Adrenal gland (tissue), 12 donors: ENCODE results near the gene MYLK3. TPM values are rescaled to one million over a fixed set of nuclear protein-coding genes. Genes with fewer than 3 reads are reported as not detected.

Experiments used
- DNase-seq, 7 donors: peaks; one replicate each; pipeline ENCODE4 v3.0.0-alpha.2; 2019 to 2020
- H3K27ac ChIP-seq, 5 donors: fragments of 200-600 bp; sonication (generic) in 4 of 5; 1 replicate in 3 of 5; 2 replicates in 2 of 5; pipeline versions ENCODE4 v1.5.1 to v1.8.0; 2016 to 2020; ENCODE audit warnings: mild to moderate bottlenecking in 1 of 5
- H3K27me3 ChIP-seq: fragments of 200-600 bp; 2 replicates; pipeline ENCODE4 v1.8.0; 2021
- H3K36me3 ChIP-seq, 2 donors: fragments of 200-600 bp; replicated peaks in 1 of 2; 1 replicate in 1 of 2; 2 replicates in 1 of 2; pipeline versions ENCODE4 v1.5.1 to v1.8.0; 2018 to 2022
- H3K4me1 ChIP-seq, 2 donors: fragments of 200-600 bp; replicated peaks in 1 of 2; 1 replicate in 1 of 2; 2 replicates in 1 of 2; pipeline versions ENCODE4 v1.5.1 to v1.8.0; 2018 to 2021
- H3K4me3 ChIP-seq, 4 donors: fragments of 200-600 bp; sonication (generic) in 3 of 4; one replicate each; pipeline ENCODE4 v1.5.1; 2016 to 2018
- H3K9me3 ChIP-seq, 3 donors: fragments of 200-600 bp; sonication (generic) in 1 of 3; replicated peaks in 1 of 3; 1 replicate in 2 of 3; 2 replicates in 1 of 3; pipeline versions ENCODE4 v1.5.1 to v1.8.0; 2016 to 2021
- CTCF ChIP-seq, 6 experiments: fragments of 450-650 bp in 4 of 6; fragments of 200-600 bp in 2 of 6; sonication (generic) in 1 of 6; IDR thresholded peaks; 1 replicate in 5 of 6; 2 replicates in 1 of 6; pipeline versions ENCODE4 v1.5.1 to v1.8.0; 2016 to 2021; ENCODE audit warnings: antibody characterized with exemption in 6 of 6, mild to moderate bottlenecking in 2 of 6, moderate library complexity in 1 of 6
- POLR2A ChIP-seq, 2 donors: fragments of 450-650 bp; IDR thresholded peaks; one replicate each; pipeline ENCODE4 v1.6.1; 2017; ENCODE audit warnings: antibody characterized with exemption in 2 of 2, mild to moderate bottlenecking in 2 of 2, moderate library complexity in 1 of 2
- WGBS, 4 donors: extraction: QIAGEN DNeasy Blood & Tissue Kit in 2 of 4; methylation state at CpG; one replicate each; pipeline versions ENCODE4 v1.1.5 to v1.1.7; 2013 to 2017; 5-methylcytosine and 5-hydroxymethylcytosine counted together
- intact Hi-C, 2 donors: fragments of 100-400 bp; cut with DNase I; formaldehyde crosslinking; loops; one replicate each; pipeline versions ENCODE4 v1.14.1 to v1.15.0; 2022 to 2023
- polyA plus RNA-seq, 3 donors: library from polyadenylated mRNA; stranded (reverse); fragments of 200-250 nt in 2 of 3; fragments of 350-450 nt in 1 of 3; fragmentation: Illumina TruSeq in 1 of 3; extraction: RNeasy Lipid Tissue Mini Kit (QIAGEN cat#74804) in 1 of 3; gene quantifications; one replicate each; pipeline ENCODE4 v1.2.3, GENCODE V29; 2013 to 2014
- total RNA-seq, 9 donors: library from RNA; depleted of rRNA in 4 of 9; stranded (reverse); fragments of >200 nt in 4 of 9; fragments of 120-200 nt in 1 of 9; fragmentation: NEBNext Ultra II Directional in 1 of 9; extraction: Animal tissue kit (Norgen Biotek cat#: 25700) in 1 of 9; gene quantifications; one replicate each; pipeline versions ENCODE4 v1.1.0 to v1.2.4, GENCODE V29; 2013 to 2023
- donor health status: healthy with polysubstance abuse.
- donor health status: Bipolar disorder and iron deficiency.
- donor health status: DM: yes; HTN: yes; CAD: no.
- donor health status: DM: no; HTN: no; CAD: no.
- donor health status: DM: no; HTN: no; CAD: no.
- donor health status: DM: yes; HTN: yes; CAD: no.

The MYLK3 gene
- total and polyA plus RNA-seq, 12 donors: 0.10 to 3.9 (median 0.68) TPM

DNA sequence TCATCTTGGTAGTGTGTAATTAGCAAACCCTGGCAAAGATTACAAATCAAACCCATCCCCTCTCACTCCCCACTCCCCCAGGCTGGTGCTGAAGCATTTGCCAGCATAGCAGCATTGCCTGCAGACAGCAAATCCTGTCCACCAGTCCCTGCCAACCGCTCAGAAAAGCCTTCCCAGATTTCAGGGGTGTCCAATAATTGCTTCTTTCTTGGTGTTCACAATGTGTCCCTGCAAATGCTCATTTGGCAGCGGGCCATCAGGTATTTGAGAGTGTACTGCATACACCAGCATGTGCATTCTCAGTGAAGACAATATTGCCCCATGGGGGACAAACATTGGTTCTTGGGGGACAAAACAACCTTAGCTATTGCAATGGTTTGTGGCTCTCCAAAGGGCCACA is 30.5 kb downstream of the MYLK3 start:
- no peaks in the 10 kb centered on the region for H3K4me1 ChIP-seq
- no peaks in the 10 kb centered on the region for H3K36me3 ChIP-seq
- no peaks in the 10 kb centered on the region for H3K9me3 ChIP-seq
- no peak overlapping the region for H3K4me3 ChIP-seq
- 74 to 95% (median 84%) methylated on average over 2 of the region's 2 CpGs for WGBS, 4 donors
- intact Hi-C loops: no loop called here
- no peak overlapping the region for H3K27ac ChIP-seq
- H3K27me3 ChIP-seq: no peaks in the 10 kb centered on the region
- no peak for DNase-seq
- TF ChIP-seq POLR2A (IDR thresholded peaks at IDR 0.05) (no peak), CTCF (IDR thresholded peaks at IDR 0.05) (no peak)

- Histone ChIP-seq H3K27ac (no peak overlapping the region), H3K4me1 (peaks cover 3 to 7% of the 10 kb centered on the region in 2 donors), H3K9me3 (no peaks in the 10 kb centered on the region), H3K36me3 (no peaks in the 10 kb centered on the region), H3K4me3 (no peak overlapping the region), H3K27me3 (no peaks in the 10 kb centered on the region)
- no peak for DNase-seq
- 56 to 70% (median 63%) methylated on average over 5 to 6 of the region's 6 CpGs for WGBS, 4 donors
- intact Hi-C loops: no loop called here
- TF ChIP-seq POLR2A (IDR thresholded peaks at IDR 0.05): no peak
- no peak for TF ChIP-seq CTCF (IDR thresholded peaks at IDR 0.05)
These were observed 32.3 kb downstream of the MYLK3 start for GRCh38 chr16:46715769-46716305.

- intact Hi-C loops: no loop called here
- H3K9me3 ChIP-seq: no peaks in the 10 kb centered on the region
- no peak overlapping the region for H3K4me3 ChIP-seq
- 79 to 90% (median 86%) methylated on average over 7 of the region's 7 CpGs for WGBS, 4 donors
- peaks cover 5 to 8% of the 10 kb centered on the region in 2 donors for H3K4me1 ChIP-seq
- DNase-seq: no peak
- no peaks in the 10 kb centered on the region for H3K27me3 ChIP-seq
- no peak overlapping the region for H3K27ac ChIP-seq
- TF ChIP-seq POLR2A (IDR thresholded peaks at IDR 0.05) (no peak), CTCF (IDR thresholded peaks at IDR 0.05) (no peak)
- no peaks in the 10 kb centered on the region for H3K36me3 ChIP-seq
These were observed 33.1 kb downstream of the MYLK3 start for GRCh38 chr16:46714797-46715591.

GRCh38 chr16:46713634-46714033 is 34.5 kb downstream of the MYLK3 start:
- no peak for TF ChIP-seq POLR2A (IDR thresholded peaks at IDR 0.05)
- TF ChIP-seq CTCF (IDR thresholded peaks at IDR 0.05): no peak

More at GRCh38 chr16:46713634-46714033, 34.5 kb downstream of the MYLK3 start:
- Histone ChIP-seq H3K27me3 (no peaks in the 10 kb centered on the region), H3K4me3 (no peak overlapping the region), H3K27ac (no peak overlapping the region), H3K36me3 (no peaks in the 10 kb centered on the region), H3K9me3 (no peaks in the 10 kb centered on the region), H3K4me1 (peaks cover 8 to 14% of the 10 kb centered on the region in 2 donors)
- no peak for DNase-seq
- 65 to 81% (median 73%) methylated on average over 3 of the region's 3 CpGs for WGBS, 4 donors
- intact Hi-C loops: no loop called here
